ENCODE results near the gene IFNL4.

The IFNL4 gene

GRCh38 chr19:39265321-39265916 is 16.8 kb upstream of the IFNL4 start:
- DNase-seq (ENCODE audit: low read depth), result no peak
- TF ChIP-seq, protein P1, sequence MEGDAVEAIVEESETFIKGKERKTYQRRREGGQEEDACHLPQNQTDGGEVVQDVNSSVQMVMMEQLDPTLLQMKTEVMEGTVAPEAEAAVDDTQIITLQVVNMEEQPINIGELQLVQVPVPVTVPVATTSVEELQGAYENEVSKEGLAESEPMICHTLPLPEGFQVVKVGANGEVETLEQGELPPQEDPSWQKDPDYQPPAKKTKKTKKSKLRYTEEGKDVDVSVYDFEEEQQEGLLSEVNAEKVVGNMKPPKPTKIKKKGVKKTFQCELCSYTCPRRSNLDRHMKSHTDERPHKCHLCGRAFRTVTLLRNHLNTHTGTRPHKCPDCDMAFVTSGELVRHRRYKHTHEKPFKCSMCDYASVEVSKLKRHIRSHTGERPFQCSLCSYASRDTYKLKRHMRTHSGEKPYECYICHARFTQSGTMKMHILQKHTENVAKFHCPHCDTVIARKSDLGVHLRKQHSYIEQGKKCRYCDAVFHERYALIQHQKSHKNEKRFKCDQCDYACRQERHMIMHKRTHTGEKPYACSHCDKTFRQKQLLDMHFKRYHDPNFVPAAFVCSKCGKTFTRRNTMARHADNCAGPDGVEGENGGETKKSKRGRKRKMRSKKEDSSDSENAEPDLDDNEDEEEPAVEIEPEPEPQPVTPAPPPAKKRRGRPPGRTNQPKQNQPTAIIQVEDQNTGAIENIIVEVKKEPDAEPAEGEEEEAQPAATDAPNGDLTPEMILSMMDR (IDR thresholded peaks at IDR 0.05; ENCODE audit: control insufficient read depth, insufficient read depth, low read depth, low read length, missing control alignments), result no peak
- no peak overlapping the region for H3K4me3 ChIP-seq (ENCODE audit: control insufficient read depth, low read depth, low read length)

DNA sequence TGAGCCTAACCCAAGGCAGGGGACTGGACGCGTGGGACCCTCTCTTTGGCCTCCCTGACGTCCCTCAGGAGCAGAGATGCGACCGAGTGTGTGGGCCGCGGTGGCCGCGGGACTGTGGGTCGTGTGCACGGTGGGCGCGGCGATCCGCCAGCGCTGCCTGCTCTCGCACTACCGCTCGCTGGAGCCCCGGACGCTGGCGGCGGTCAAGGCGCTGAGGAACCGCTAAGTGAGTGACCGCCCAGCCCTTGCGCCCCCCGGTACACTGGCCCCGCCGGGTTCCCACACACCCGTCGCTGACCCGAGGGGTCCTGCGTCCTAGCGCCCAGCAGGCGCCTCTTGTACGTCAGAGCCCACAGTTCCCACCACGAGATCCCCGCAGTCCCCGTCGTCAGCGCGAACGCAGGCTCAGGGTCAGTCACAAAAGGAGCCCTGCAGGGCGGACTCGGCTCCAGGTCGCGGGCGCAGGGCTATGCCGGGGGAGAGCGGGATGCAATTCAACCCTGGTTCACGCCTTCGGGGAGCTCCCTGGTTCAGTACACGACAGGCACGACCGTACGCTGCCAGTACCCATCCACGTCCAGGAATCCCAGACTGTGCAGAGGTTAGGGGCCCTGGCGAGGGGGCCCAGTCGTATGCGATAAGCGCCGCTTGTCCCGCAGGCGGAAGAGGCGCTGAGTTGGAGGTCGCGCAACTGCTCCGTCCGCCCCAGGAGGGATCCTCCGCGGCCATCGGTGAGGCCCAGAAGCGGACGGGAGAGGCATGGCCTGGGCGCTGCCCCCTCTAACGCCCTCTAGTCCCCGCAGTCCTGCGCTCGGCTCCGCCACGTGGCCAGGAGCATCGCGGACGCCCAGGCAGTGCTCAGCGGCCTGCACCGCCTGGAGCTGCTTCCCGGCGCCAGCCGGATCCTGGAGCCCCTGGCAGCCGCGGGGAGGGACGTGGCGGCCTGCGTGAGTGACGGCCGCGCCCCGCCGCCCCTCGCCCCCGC is 15.9 kb upstream of the IFNL4 start:
- DNase-seq (ENCODE audit: low read depth), result no peak
- H3K4me3 ChIP-seq (ENCODE audit: control insufficient read depth, low read depth, low read length), result no peak overlapping the region
- TF ChIP-seq, protein P1 (IDR thresholded peaks at IDR 0.05; ENCODE audit: control insufficient read depth, insufficient read depth, low read depth, low read length, missing control alignments), result no peak

GRCh38 chr19:39263912-39264305 is 15.3 kb upstream of the IFNL4 start:
- TF ChIP-seq, protein P1 (IDR thresholded peaks at IDR 0.05; ENCODE audit: control insufficient read depth, insufficient read depth, low read depth, low read length, missing control alignments), result no peak
- DNase-seq (ENCODE audit: low read depth), result no peak
- H3K4me3 ChIP-seq (ENCODE audit: control insufficient read depth, low read depth, low read length), result no peak overlapping the region

GRCh38 chr19:39262496-39262895 is 13.8 kb upstream of the IFNL4 start:
- DNase-seq (ENCODE audit: low read depth), result no peak
- TF ChIP-seq, protein P1 (IDR thresholded peaks at IDR 0.05; ENCODE audit: control insufficient read depth, insufficient read depth, low read depth, low read length, missing control alignments), result no peak
- no peak overlapping the region for H3K4me3 ChIP-seq (ENCODE audit: control insufficient read depth, low read depth, low read length)

- DNase-seq (ENCODE audit: low read depth), result no peak
- no peak overlapping the region for H3K4me3 ChIP-seq (ENCODE audit: control insufficient read depth, low read depth, low read length)
- TF ChIP-seq, protein P1 (IDR thresholded peaks at IDR 0.05; ENCODE audit: control insufficient read depth, insufficient read depth, low read depth, low read length, missing control alignments), result no peak
These were observed 13.0 kb upstream of the IFNL4 start for GRCh38 chr19:39261704-39262103.

GRCh38 chr19:39257227-39257626 is 8.6 kb upstream of the IFNL4 start:
- TF ChIP-seq, protein P1 (IDR thresholded peaks at IDR 0.05; ENCODE audit: control insufficient read depth, insufficient read depth, low read depth, low read length, missing control alignments), result no peak
- DNase-seq (ENCODE audit: low read depth), result no peak
- no peak overlapping the region for H3K4me3 ChIP-seq (ENCODE audit: control insufficient read depth, low read depth, low read length)
